Small intestine (tissue), 7 donors: ENCODE results near the gene TNC. TPM values are rescaled to one million over a fixed set of nuclear protein-coding genes. Genes with fewer than 3 reads are reported as not detected.

Experiments used
- DNase-seq, 2 donors: peaks; one replicate each; pipeline versions ENCODE4 v3.0.0 to v3.0.0-alpha.2; 2013
- FAIRE-seq: peaks from 2 replicates; lab custom pipeline; 2012; peaks lifted over from hg19 to GRCh38; lab: Jason Lieb, UNC
- H3K27ac ChIP-seq, 3 donors: one replicate each; pipeline ENCODE4 v1.5.1; 2013; ENCODE audit warnings: low read length in 2 of 3, mild to moderate bottlenecking in 2 of 3, control low read depth in 1 of 3, inconsistent platforms in 1 of 3, low read depth in 1 of 3, moderate library complexity in 1 of 3
- H3K27me3 ChIP-seq, 3 donors: one replicate each; pipeline ENCODE4 v1.6.1; 2013; ENCODE audit warnings: low read length in 3 of 3, inconsistent platforms in 1 of 3; ENCODE audit not compliant: control insufficient read depth in 3 of 3, insufficient read depth in 3 of 3
- H3K36me3 ChIP-seq, 3 donors: one replicate each; pipeline ENCODE4 v1.6.1; 2013; ENCODE audit warnings: low read length in 3 of 3, inconsistent platforms in 1 of 3, low read depth in 1 of 3, mild to moderate bottlenecking in 1 of 3, moderate library complexity in 1 of 3; ENCODE audit not compliant: control insufficient read depth in 3 of 3, insufficient read depth in 2 of 3
- H3K4me1 ChIP-seq, 3 donors: one replicate each; pipeline ENCODE4 v1.6.1; 2013; ENCODE audit warnings: low read length in 2 of 3, inconsistent platforms in 1 of 3, low read depth in 1 of 3, mild to moderate bottlenecking in 1 of 3, moderate library complexity in 1 of 3; ENCODE audit not compliant: control insufficient read depth in 3 of 3, insufficient read depth in 2 of 3
- H3K4me3 ChIP-seq, 3 donors: one replicate each; pipeline ENCODE4 v1.5.1; 2013; ENCODE audit warnings: low read length in 3 of 3, control low read depth in 1 of 3, inconsistent platforms in 1 of 3, low read depth in 1 of 3, mild to moderate bottlenecking in 1 of 3, moderate library complexity in 1 of 3
- H3K9me3 ChIP-seq, 2 donors: one replicate each; pipeline ENCODE4 v1.6.1; 2013; ENCODE audit warnings: low read depth in 1 of 2, low read length in 1 of 2; ENCODE audit not compliant: control insufficient read depth in 2 of 2, insufficient read depth in 1 of 2
- WGBS, 3 donors: extraction: QIAGEN DNeasy Blood & Tissue Kit; methylation state at CpG; one replicate each; pipeline ENCODE4 v1.1.7; 2013; 5-methylcytosine and 5-hydroxymethylcytosine counted together
- polyA plus RNA-seq, 4 donors: library from polyadenylated mRNA; stranded (reverse) in 3 of 4; unstranded in 1 of 4; fragments of 200-250 nt in 3 of 4; fragments of 120-200 nt in 1 of 4; gene quantifications; one replicate each; pipeline versions ENCODE4 v1.2.1 to v1.2.3, GENCODE V29; 2013
- donor health status: healthy with polysubstance abuse.
- donor health status: control.
- donor health status: control.
- donor health status: Bipolar disorder and iron deficiency.
- donor health status: healthy.

TNC gene
- polyA plus RNA-seq, 4 donors: 0.54 to 19.6 (median 3.9) TPM

GRCh38 chr9:114972510-114973136 lies 145.3 kb downstream of the TNC start:
- Histone ChIP-seq H3K9me3 (no peaks in the 10 kb centered on the region), H3K36me3 (no peaks in the 10 kb centered on the region), H3K27ac (no peak overlapping the region), H3K4me1 (no peaks in the 10 kb centered on the region), H3K4me3 (no peak overlapping the region), H3K27me3 (no peaks in the 10 kb centered on the region)
- FAIRE-seq: no peak
- 57 to 70% (median 67%) methylated on average over 3 of the region's 3 CpGs for WGBS, 3 donors
- DNase-seq: no peak

Other genes with a start within 250 kb of the TNC start
- 1 to 10 TPM in 2 of 4 donors, under 1 TPM in 1, not detected in 1; 0.43 to 1.2 (median 1.1) TPM for gene TNFSF8, start 187.6 kb downstream of the TNC start, polyA plus RNA-seq